Fibroblast of peridontal ligament (primary cell): ENCODE data around the gene HELQ.
A peak's percentile ranks its signal among the peaks of the same experiment; 100 is the strongest.
"Not testable (repeated sequence)": the region's sequence is repeated elsewhere in the genome, so short reads cannot be mapped to it uniquely, and the experiment has no call there.

Source experiments
- DNase-seq: peaks from one replicate; pipeline ENCODE4 v3.0.0-alpha.2; 2010; ENCODE audit errors: extremely low read depth

HELQ gene

GRCh38 chr4:83455281-83456183 lies at the start of gene HELQ, which contains the start of gene MRPS18C:
Gene HELQ (minus strand): TSS chr4:83455823. CDS start chr4:83455693, 130 bp downstream.
Gene MRPS18C (plus strand): TSS chr4:83456058. CDS start chr4:83456078, 20 bp downstream.
- peak; percentile 99 for DNase-seq

GRCh38 chr4:83504996-83505395 lies 49.4 kb upstream of the HELQ start:
- no peak for DNase-seq

- DNase-seq, result no peak
Measured at GRCh38 chr4:83504503-83504902, 48.9 kb upstream of the HELQ start.

- DNase-seq, result no peak
Measured at GRCh38 chr4:83503974-83504373, 48.4 kb upstream of the HELQ start.

- not testable (repeated sequence) for DNase-seq
Measured at GRCh38 chr4:83501671-83502070, 46.0 kb upstream of the HELQ start.

- DNase-seq, result no peak
Measured at GRCh38 chr4:83498187-83498586, 42.6 kb upstream of the HELQ start.

GRCh38 chr4:83496085-83496917 lies 40.7 kb upstream of the HELQ start:
- not testable (repeated sequence) for DNase-seq

GRCh38 chr4:83490876-83491450 lies 35.3 kb upstream of the HELQ start:
- DNase-seq, result peak; percentile 36

- DNase-seq, result no peak
Measured at GRCh38 chr4:83489711-83490326, 34.2 kb upstream of the HELQ start.

- no peak for DNase-seq
Measured at GRCh38 chr4:83486457-83487129, 31.0 kb upstream of the HELQ start.

GRCh38 chr4:83484500-83485461 lies 29.2 kb upstream of the HELQ start, which contains the start of gene ABRAXAS1:
Gene ABRAXAS1 (minus strand): TSS chr4:83485100. CDS start chr4:83485072, 28 bp downstream.
- DNase-seq, result peak; percentile 80

- no peak for DNase-seq
Measured at GRCh38 chr4:83473966-83474365, 18.3 kb upstream of the HELQ start.

- no peak for DNase-seq
Measured at GRCh38 chr4:83473423-83473822, 17.8 kb upstream of the HELQ start.

GRCh38 chr4:83456184-83456501 lies 520 bp upstream of the HELQ start:
- DNase-seq, result no peak

- DNase-seq, result peak; percentile 26
Measured at GRCh38 chr4:83454686-83455085, 937 bp downstream of the HELQ start.

- DNase-seq, result no peak
Measured at GRCh38 chr4:83449009-83449408, 6.6 kb downstream of the HELQ start.

GRCh38 chr4:83440899-83441298 lies 14.7 kb downstream of the HELQ start:
- DNase-seq, result no peak

GRCh38 chr4:83440148-83440814 lies 15.3 kb downstream of the HELQ start:
- DNase-seq, result no peak

GRCh38 chr4:83438719-83439118 lies 16.9 kb downstream of the HELQ start:
- no peak for DNase-seq
